ENCODE data around the gene RCN1. TPM values are rescaled to one million over a fixed set of nuclear protein-coding genes. Genes with fewer than 3 reads are reported as not detected.

The RCN1 gene
- total RNA-seq, 1 donor from 2014 or later: 200 TPM

GRCh38 chr11:32109592-32109991 is 18.7 kb downstream of the RCN1 start:
- Mint-ChIP-seq H3K4me3 (ENCODE audit: unreplicated experiment) (no peak overlapping the region), H3K4me1 (ENCODE audit: low read depth, unreplicated experiment) (peaks cover 16% of the 10 kb centered on the region), H3K36me3 (ENCODE audit: unreplicated experiment) (no peaks in the 10 kb centered on the region), H3K27ac (ENCODE audit: unreplicated experiment) (no peak overlapping the region), H3K27me3 (ENCODE audit: unreplicated experiment) (no peaks in the 10 kb centered on the region), H3K9me3 (ENCODE audit: unreplicated experiment) (no peaks in the 10 kb centered on the region)
- DNase-seq: no peak
- no peak for TF ChIP-seq CTCF (IDR thresholded peaks at IDR 0.05; ENCODE audit: partially characterized antibody, unreplicated experiment)

GRCh38 chr11:32110795-32111194 is 19.9 kb downstream of the RCN1 start:
- Mint-ChIP-seq H3K27ac (ENCODE audit: unreplicated experiment) (no peak overlapping the region), H3K4me3 (ENCODE audit: unreplicated experiment) (no peak overlapping the region), H3K9me3 (ENCODE audit: unreplicated experiment) (no peaks in the 10 kb centered on the region), H3K36me3 (ENCODE audit: unreplicated experiment) (no peaks in the 10 kb centered on the region), H3K4me1 (ENCODE audit: low read depth, unreplicated experiment) (peaks cover 21% of the 10 kb centered on the region), H3K27me3 (ENCODE audit: unreplicated experiment) (no peaks in the 10 kb centered on the region)
- TF ChIP-seq CTCF (IDR thresholded peaks at IDR 0.05; ENCODE audit: partially characterized antibody, unreplicated experiment): no peak
- no peak for DNase-seq

GRCh38 chr11:32113200-32113919 is 22.5 kb downstream of the RCN1 start:
- Mint-ChIP-seq H3K27me3 (ENCODE audit: unreplicated experiment) (no peaks in the 10 kb centered on the region), H3K4me3 (ENCODE audit: unreplicated experiment) (peak overlapping the region; percentile 7), H3K27ac (ENCODE audit: unreplicated experiment) (peak overlapping the region; percentile 11), H3K9me3 (ENCODE audit: unreplicated experiment) (no peaks in the 10 kb centered on the region), H3K4me1 (ENCODE audit: low read depth, unreplicated experiment) (peaks cover 18% of the 10 kb centered on the region), H3K36me3 (ENCODE audit: unreplicated experiment) (no peaks in the 10 kb centered on the region)
- no peak for TF ChIP-seq CTCF (IDR thresholded peaks at IDR 0.05; ENCODE audit: partially characterized antibody, unreplicated experiment)
- no peak for DNase-seq

GRCh38 chr11:32113920-32114203 is 23.0 kb downstream of the RCN1 start:
- no peak for TF ChIP-seq CTCF (IDR thresholded peaks at IDR 0.05; ENCODE audit: partially characterized antibody, unreplicated experiment)
- Mint-ChIP-seq H3K9me3 (ENCODE audit: unreplicated experiment) (no peaks in the 10 kb centered on the region), H3K4me3 (ENCODE audit: unreplicated experiment) (no peak overlapping the region), H3K36me3 (ENCODE audit: unreplicated experiment) (no peaks in the 10 kb centered on the region), H3K4me1 (ENCODE audit: low read depth, unreplicated experiment) (peaks cover 18% of the 10 kb centered on the region), H3K27me3 (ENCODE audit: unreplicated experiment) (no peaks in the 10 kb centered on the region), H3K27ac (ENCODE audit: unreplicated experiment) (peak overlapping the region; percentile 11)
- no peak for DNase-seq

GRCh38 chr11:32115446-32115845 is 24.6 kb downstream of the RCN1 start:
- H3K4me3 Mint-ChIP-seq (ENCODE audit: unreplicated experiment): no peak overlapping the region

More at GRCh38 chr11:32115446-32115845, 24.6 kb downstream of the RCN1 start:
- Mint-ChIP-seq H3K36me3 (ENCODE audit: unreplicated experiment) (no peaks in the 10 kb centered on the region), H3K4me1 (ENCODE audit: low read depth, unreplicated experiment) (peaks cover 18% of the 10 kb centered on the region), H3K27me3 (ENCODE audit: unreplicated experiment) (no peaks in the 10 kb centered on the region), H3K9me3 (ENCODE audit: unreplicated experiment) (no peaks in the 10 kb centered on the region), H3K27ac (ENCODE audit: unreplicated experiment) (no peak overlapping the region)
- TF ChIP-seq CTCF (IDR thresholded peaks at IDR 0.05; ENCODE audit: partially characterized antibody, unreplicated experiment): no peak
- DNase-seq: no peak
